ELF-1 (cell line): ENCODE measurements around the gene ACSS1.

ENCODE experiments used
- DNase-seq: peaks from one replicate; pipeline ENCODE4 v3.0.0-alpha.2; 2016; ENCODE audit warnings: low read depth, low spot score

Gene ACSS1

DNA sequence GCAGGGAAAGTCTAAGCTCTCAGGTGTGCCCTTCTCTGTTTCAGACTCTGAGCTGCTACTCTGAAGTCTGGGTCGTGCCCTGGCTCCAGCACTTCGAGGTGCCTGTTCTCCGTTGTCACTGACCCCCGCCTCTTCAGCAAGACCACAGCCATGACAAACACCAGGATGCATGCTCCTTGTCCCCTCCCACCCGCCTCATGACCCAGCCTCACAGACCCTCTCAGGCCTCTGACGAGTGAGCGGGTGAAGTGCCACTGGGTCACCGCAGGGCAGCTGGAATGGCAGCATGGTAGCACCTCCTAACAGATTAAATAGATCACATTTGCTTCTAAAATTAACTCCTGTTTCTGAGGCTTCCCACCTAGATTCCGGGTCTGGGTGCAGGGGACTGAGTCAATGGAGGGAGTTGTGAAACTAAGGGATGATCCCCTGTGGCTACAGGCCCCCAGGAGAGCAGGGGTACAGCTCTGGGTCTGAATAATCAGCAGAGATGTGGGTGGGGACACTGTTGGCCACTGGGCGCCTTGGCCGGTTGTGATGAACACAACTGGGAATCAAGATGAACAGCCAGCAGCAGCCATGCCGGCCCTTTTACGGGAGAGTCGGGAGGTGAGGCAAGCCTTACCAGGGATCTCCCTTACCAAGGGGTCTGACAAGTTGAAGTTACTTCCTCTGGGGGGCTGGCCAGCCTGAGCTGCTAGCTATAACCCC, 98.2 kb downstream of the ACSS1 start:
- no peak for DNase-seq

DNA sequence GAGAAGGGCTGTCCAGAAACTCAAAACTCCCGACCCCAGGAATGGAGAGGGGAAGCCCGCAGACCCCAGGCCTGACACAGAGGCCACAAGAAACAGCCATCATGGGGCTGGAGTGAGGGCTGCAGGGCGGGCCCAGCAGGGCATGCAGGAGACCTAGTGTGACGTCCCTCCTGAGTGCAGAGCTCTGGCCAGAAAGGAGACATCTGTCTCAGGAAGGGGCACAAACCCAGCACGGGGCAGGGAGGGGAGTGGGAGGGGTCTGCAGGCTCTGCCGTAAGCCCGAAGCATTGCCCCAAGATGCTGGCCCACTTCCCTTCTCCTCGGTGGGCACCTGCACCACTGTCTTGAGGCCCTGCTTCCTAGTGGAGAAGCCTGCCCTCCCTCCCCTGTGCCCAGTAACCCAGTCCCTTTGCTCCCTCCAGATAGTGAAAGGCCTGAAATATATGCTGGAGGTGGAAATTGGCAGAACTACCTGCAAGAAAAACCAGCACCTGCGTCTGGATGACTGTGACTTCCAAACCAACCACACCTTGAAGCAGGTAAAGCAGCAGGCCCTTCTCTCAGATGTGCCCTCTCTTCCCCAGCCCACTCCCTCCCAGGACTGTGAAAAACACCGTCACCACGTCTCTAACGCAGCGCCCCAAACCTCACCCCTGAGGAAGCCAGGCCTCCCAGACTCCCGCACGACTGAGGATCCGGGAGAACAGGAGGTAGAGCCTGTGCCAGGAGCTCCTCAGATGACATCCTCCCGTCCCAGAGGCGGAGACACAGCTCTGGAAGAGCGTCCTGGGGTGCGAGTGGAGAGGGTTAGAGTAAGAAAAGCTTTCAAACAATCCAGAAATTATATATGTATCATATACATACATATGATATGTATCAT, 99.2 kb downstream of the ACSS1 start:
- DNase-seq, result no peak

DNA sequence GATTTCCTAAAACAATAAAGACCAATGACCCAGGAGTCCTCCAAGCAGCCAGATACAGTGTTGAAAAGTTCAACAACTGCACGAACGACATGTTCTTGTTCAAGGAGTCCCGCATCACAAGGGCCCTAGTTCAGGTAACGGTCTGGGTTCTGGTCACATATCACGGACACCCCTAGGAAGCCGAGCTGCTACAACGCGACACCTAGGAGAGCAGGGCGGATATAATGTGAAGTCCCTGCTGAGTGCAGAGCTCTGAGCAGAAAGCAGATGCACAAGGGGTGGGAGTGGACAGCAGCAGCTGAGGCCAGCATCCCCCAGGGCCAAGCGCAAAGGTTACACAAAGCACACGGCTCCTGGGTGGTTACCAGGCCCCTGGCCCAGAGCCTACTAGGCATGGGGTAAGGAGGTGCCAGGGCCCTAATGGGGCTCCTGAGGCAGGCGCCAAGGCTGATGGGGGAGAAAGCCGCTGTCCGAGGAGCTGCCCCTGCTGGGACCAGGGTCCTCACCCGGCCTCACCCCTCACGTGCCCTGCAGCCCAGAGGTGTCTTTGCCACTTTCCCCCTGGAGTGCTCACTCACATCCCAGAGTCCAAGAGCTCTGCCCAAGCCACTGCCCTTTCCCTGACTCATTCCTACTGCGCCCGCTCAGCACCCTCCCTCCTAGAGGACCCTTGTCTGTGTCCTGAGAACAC, 100.5 kb downstream of the ACSS1 start:
- DNase-seq, result no peak
